HepG2 (cell line): ENCODE measurements around the gene TCF12. TPM values are rescaled to one million over a fixed set of nuclear protein-coding genes. Genes with fewer than 3 reads are reported as not detected.

Experiments used
- CC2D1A ChIP-seq: sonication (generic); formaldehyde crosslinking; IDR thresholded peaks from 2 replicates; pipeline ENCODE4 v1.8.1; 2023; ENCODE audit warnings: mild to moderate bottlenecking, missing genetic modification reagents
- GABPA ChIP-seq, 2 experiments: IDR thresholded peaks; 2 replicates each; pipeline ENCODE4 v1.6.1; 2011 to 2016; ENCODE audit warnings: low read depth in 2 of 2, low read length in 1 of 2, missing biosample characterization in 1 of 2, missing genetic modification characterization in 1 of 2
- HMG20A ChIP-seq: IDR thresholded peaks from 2 replicates; pipeline ENCODE4 v1.6.1; 2016; ENCODE audit warnings: borderline replicate concordance
- KDM5B ChIP-seq: sonication (generic); formaldehyde crosslinking; IDR thresholded peaks from 2 replicates; pipeline ENCODE4 v1.4.0; 2020; ENCODE audit warnings: missing genetic modification reagents, mild to moderate bottlenecking, borderline replicate concordance
- MYC ChIP-seq: sonication (generic); formaldehyde crosslinking; IDR thresholded peaks from 2 replicates; pipeline ENCODE4 v1.9.0; 2021; ENCODE audit warnings: missing genetic modification reagents, borderline replicate concordance
- PHF21A ChIP-seq: sonication (generic); formaldehyde crosslinking; IDR thresholded peaks from 2 replicates; pipeline ENCODE4 v1.5.0; 2020; ENCODE audit warnings: mild to moderate bottlenecking, missing genetic modification reagents
- PITX1 ChIP-seq: sonication (generic); formaldehyde crosslinking; IDR thresholded peaks from 2 replicates; pipeline ENCODE4 v1.5.1; 2020; ENCODE audit warnings: mild to moderate bottlenecking, missing genetic modification reagents
- POGZ ChIP-seq: sonication (generic); formaldehyde crosslinking; IDR thresholded peaks from 2 replicates; pipeline ENCODE4 v1.4.0; 2020; ENCODE audit warnings: mild to moderate bottlenecking, missing genetic modification reagents
- RCOR2 ChIP-seq: IDR thresholded peaks from 2 replicates; pipeline ENCODE4 v1.6.1; 2016; ENCODE audit warnings: missing biosample characterization, missing genetic modification reagents
- ZMYM3 ChIP-seq: sonication (generic); formaldehyde crosslinking; IDR thresholded peaks from 2 replicates; pipeline ENCODE4 v1.5.1; 2020; ENCODE audit warnings: mild to moderate bottlenecking, missing genetic modification reagents
- ZNF773 ChIP-seq: sonication (generic); formaldehyde crosslinking; IDR thresholded peaks from 2 replicates; pipeline ENCODE4 v1.4.0; 2020; ENCODE audit warnings: missing genetic modification reagents, borderline replicate concordance
- polyA plus RNA-seq, 8 experiments: library from polyadenylated mRNA; depleted of rRNA in 3 of 8; stranded (reverse) in 7 of 8; unstranded in 1 of 8; fragments of >200 nt; fragmentation: Illumina TruSeq in 4 of 8; extraction: Trizol in 4 of 8; gene quantifications; 2 replicates each; pipeline versions ENCODE4 v1.2.1 to v1.2.3, GENCODE V29; 2011 to 2016; ENCODE audit warnings: low read depth in 4 of 8, missing spikeins in 1 of 8, mixed read lengths in 1 of 8; ENCODE audit not compliant: insufficient read depth in 1 of 8
- total RNA-seq, 5 experiments: library from RNA; depleted of rRNA; stranded (reverse); fragments of >200 nt; fragmentation: Illumina TruSeq; extraction: Trizol; gene quantifications; 2 replicates each; pipeline ENCODE4 v1.2.3, GENCODE V29; 2016; ENCODE audit warnings: low read depth in 1 of 5
- TF ChIP-seq, protein P1 (sequence below): sonication (generic); formaldehyde crosslinking; conservative IDR thresholded peaks from 2 replicates; pipeline ENCODE4 v1.4.0; 2020; ENCODE audit warnings: missing genetic modification reagents
- TF ChIP-seq, protein P2 (sequence below): sonication (generic); formaldehyde crosslinking; IDR thresholded peaks from one replicate; pipeline ENCODE4 v1.5.1; 2020; ENCODE audit warnings: mild to moderate bottlenecking, missing genetic modification reagents; ENCODE audit errors: not compliant biosample characterization
- TF ChIP-seq, protein P3 (sequence below): sonication (generic); formaldehyde crosslinking; IDR thresholded peaks from 2 replicates; pipeline ENCODE4 v1.8.0; 2022; ENCODE audit warnings: mild to moderate bottlenecking, missing genetic modification reagents, moderate library complexity
- TF ChIP-seq, protein P4 (sequence below): sonication (generic); formaldehyde crosslinking; IDR thresholded peaks from 2 replicates; pipeline ENCODE4 v1.5.1; 2020; ENCODE audit warnings: missing genetic modification reagents, mild to moderate bottlenecking, borderline replicate concordance

TCF12 gene
- total and polyA plus RNA-seq, 2 of the 13 experiments (the other 11 are each of a cell fraction or from before 2014, with no cell fraction given) = 48.6 to 51.1 TPM

DNA sequence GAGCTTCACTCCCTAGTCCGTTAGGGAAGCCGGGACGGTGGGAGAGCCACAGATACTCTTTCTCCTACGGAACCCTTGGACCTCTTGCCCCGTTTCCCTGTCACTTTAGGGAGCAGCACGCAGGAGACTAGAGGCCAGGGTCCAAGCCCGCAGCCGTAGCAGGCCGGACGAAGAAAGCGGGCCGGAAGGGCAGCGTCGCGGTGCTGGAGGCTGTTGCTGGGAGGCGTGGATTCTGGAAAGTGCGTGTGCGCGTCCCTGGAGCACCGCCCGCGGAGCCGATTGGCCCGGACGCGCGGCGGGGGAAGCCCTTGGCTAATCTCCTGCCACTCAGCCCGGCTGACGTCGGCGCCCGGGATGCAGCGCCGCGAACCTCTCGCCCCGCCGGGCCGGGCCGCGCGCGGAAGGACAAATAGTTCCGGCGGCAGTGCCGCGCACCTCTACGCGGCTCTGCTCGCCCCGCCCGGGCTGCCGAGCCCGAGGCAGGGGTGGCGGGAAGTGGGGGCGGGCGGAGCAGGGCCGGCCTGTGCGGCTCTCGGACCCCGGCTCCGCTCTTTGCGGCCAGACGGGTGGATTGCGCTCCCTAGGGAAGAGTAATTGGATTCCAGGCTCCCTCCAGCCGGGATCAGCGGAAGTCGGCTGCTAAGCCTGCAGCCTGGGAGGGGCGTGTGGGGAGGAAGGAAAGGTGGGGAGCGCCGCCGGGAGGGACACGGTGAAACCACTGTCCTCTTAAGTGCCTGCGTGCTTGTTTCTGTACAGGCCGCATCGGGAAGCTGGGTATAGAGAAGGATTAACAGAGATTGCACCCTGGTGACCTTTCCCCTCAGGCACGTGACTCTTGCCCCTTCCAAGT lies 31.3 kb upstream of the TCF12 start (continued):
- TF ChIP-seq, protein P1, sequence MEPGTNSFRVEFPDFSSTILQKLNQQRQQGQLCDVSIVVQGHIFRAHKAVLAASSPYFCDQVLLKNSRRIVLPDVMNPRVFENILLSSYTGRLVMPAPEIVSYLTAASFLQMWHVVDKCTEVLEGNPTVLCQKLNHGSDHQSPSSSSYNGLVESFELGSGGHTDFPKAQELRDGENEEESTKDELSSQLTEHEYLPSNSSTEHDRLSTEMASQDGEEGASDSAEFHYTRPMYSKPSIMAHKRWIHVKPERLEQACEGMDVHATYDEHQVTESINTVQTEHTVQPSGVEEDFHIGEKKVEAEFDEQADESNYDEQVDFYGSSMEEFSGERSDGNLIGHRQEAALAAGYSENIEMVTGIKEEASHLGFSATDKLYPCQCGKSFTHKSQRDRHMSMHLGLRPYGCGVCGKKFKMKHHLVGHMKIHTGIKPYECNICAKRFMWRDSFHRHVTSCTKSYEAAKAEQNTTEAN (CRISPR knock-in tag) = peak; percentile 61; the same call in 1 of the 2 replicates
- TF ChIP-seq KDM5B (CRISPR knock-in tag) (peak; percentile 99), ZMYM3 (CRISPR knock-in tag) (0 out of 2 replicates have a peak, but pooled peaks have one; percentile 30), RCOR2 (peak; percentile 28; the same call in 1 of the 2 replicates), PITX1 (CRISPR knock-in tag) (peak; percentile 77), CC2D1A (CRISPR knock-in tag) (no peak), PHF21A (CRISPR knock-in tag) (peak; percentile 99), POGZ (CRISPR knock-in tag) (peak; percentile 97), HMG20A (no peak), MYC (CRISPR knock-in tag) (peak; percentile 85; the same call in 1 of the 2 replicates), GABPA (IDR thresholded peaks at IDR 0.05; ENCODE audit: low read depth, low read length) (peak; percentile 72), GABPA (CRISPR knock-in tag; IDR thresholded peaks at IDR 0.05; ENCODE audit: low read depth) (peak; percentile 89), ZNF773 (CRISPR knock-in tag) (peak; percentile 83; the same call in 1 of the 2 replicates)
- TF ChIP-seq, protein P2, sequence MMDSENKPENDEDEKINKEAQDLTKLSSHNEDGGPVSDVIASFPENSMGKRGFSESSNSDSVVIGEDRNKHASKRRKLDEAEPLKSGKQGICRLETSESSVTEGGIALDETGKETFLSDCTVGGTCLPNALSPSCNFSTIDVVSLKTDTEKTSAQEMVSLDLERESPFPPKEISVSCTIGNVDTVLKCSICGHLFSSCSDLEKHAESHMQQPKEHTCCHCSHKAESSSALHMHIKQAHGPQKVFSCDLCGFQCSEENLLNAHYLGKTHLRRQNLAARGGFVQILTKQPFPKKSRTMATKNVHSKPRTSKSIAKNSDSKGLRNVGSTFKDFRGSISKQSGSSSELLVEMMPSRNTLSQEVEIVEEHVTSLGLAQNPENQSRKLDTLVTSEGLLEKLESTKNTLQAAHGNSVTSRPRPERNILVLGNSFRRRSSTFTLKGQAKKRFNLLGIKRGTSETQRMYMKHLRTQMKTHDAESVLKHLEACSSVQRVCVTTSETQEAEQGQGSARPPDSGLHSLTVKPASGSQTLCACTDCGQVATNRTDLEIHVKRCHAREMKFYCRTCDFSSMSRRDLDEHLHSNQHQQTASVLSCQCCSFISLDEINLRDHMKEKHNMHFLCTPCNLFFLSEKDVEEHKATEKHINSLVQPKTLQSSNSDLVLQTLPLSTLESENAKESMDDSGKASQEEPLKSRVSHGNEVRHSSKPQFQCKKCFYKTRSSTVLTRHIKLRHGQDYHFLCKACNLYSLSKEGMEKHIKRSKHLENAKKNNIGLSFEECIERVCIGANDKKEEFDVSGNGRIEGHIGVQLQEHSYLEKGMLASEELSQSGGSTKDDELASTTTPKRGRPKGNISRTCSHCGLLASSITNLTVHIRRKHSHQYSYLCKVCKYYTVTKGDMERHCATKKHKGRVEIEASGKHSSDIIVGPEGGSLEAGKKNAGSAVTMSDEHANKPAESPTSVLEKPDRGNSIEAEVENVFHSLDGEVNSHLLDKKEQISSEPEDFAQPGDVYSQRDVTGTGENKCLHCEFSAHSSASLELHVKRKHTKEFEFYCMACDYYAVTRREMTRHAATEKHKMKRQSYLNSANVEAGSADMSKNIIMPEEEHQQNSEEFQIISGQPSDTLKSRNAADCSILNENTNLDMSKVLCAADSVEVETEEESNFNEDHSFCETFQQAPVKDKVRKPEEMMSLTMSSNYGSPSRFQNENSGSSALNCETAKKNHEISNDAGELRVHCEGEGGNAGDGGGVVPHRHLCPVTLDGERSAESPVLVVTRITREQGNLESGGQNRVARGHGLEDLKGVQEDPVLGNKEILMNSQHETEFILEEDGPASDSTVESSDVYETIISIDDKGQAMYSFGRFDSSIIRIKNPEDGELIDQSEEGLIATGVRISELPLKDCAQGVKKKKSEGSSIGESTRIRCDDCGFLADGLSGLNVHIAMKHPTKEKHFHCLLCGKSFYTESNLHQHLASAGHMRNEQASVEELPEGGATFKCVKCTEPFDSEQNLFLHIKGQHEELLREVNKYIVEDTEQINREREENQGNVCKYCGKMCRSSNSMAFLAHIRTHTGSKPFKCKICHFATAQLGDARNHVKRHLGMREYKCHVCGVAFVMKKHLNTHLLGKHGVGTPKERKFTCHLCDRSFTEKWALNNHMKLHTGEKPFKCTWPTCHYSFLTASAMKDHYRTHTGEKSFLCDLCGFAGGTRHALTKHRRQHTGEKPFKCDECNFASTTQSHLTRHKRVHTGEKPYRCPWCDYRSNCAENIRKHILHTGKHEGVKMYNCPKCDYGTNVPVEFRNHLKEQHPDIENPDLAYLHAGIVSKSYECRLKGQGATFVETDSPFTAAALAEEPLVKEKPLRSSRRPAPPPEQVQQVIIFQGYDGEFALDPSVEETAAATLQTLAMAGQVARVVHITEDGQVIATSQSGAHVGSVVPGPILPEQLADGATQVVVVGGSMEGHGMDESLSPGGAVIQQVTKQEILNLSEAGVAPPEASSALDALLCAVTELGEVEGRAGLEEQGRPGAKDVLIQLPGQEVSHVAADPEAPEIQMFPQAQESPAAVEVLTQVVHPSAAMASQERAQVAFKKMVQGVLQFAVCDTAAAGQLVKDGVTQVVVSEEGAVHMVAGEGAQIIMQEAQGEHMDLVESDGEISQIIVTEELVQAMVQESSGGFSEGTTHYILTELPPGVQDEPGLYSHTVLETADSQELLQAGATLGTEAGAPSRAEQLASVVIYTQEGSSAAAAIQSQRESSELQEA (CRISPR knock-in tag) = peak; percentile 89
- TF ChIP-seq, protein P3, sequence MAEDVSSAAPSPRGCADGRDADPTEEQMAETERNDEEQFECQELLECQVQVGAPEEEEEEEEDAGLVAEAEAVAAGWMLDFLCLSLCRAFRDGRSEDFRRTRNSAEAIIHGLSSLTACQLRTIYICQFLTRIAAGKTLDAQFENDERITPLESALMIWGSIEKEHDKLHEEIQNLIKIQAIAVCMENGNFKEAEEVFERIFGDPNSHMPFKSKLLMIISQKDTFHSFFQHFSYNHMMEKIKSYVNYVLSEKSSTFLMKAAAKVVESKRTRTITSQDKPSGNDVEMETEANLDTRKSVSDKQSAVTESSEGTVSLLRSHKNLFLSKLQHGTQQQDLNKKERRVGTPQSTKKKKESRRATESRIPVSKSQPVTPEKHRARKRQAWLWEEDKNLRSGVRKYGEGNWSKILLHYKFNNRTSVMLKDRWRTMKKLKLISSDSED = 0 out of 2 replicates have a peak, but pooled peaks have one; percentile 60
- TF ChIP-seq, protein P4, sequence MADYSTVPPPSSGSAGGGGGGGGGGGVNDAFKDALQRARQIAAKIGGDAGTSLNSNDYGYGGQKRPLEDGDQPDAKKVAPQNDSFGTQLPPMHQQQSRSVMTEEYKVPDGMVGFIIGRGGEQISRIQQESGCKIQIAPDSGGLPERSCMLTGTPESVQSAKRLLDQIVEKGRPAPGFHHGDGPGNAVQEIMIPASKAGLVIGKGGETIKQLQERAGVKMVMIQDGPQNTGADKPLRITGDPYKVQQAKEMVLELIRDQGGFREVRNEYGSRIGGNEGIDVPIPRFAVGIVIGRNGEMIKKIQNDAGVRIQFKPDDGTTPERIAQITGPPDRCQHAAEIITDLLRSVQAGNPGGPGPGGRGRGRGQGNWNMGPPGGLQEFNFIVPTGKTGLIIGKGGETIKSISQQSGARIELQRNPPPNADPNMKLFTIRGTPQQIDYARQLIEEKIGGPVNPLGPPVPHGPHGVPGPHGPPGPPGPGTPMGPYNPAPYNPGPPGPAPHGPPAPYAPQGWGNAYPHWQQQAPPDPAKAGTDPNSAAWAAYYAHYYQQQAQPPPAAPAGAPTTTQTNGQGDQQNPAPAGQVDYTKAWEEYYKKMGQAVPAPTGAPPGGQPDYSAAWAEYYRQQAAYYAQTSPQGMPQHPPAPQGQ (CRISPR knock-in tag) = no peak
